Stimulated activated CD4-positive, alpha-beta T cell treated with anti-CD3 and anti-CD28 coated beads, Interleukin-1b, Interleukin-23, amount 100 ng/mL, for 24 hours (primary cell): ENCODE results near the gene LINC00237.

Source experiments
- DNase-seq, 4 experiments: peaks; one replicate each; pipeline ENCODE4 v3.0.0-alpha.2; 2020; ENCODE audit warnings: low read depth in 4 of 4, low spot score in 1 of 4

LINC00237 gene

DNA sequence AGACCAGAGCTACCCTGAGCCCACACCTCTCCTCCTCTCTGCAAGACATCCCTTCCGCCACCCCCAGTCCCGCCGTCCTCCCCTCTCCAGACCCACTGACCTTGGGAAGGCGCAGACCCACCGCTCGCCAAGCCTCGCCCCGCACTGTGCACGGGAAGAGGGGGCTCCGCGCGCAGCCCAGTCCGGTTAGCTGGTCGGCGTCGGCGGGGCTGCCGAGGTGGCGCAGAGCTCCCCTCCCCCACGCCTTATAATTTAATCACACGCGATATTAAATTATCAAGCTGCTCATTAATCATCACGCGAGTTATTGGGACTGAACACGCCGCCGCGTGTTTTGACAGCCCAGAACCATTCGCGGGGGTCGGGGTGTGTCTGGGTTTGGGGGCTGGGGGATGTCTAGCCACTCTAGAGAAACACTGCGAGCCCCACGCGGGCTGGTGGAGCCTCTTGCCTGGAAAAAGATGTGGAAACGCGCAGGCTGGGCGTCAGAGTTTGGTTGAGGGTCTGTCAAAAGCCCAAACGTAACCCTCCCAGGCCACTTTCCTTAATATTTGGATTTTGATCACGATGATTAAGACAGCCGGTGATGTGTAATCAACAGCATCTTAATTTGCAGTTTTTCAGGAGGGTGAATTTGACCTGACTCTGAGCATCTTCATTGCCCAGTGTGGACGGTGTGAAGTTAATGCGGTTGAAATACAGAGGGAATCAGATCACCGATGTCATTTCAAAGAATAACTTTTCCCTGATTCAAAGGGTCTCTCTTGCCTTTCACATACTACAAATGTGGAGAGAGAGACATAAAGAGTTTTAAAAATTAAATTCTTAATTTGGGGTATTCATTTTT lies at the start of gene LINC00237:
Gene LINC00237 (minus strand): TSS at position 188 of the 847 bp plus-strand sequence.
- no peak for DNase-seq

DNA sequence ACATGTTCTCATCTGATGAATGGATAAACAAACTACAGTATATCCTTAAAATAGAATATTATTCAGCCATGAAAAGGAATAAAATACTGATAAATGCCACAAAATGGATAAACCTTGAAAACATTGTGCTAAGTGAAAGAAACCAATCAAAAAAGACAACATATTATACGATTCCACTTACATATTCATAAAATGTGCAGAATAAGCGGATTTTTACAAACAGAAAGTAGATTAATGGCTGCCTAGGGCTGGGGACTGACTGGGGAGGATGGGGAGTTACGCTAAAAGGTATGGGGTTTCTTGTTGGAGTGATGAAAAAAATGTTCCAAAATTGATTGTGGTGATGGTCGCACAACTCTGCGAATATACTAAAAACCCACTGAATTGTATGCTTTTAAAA lies 49.1 kb upstream of the LINC00237 start:
- no peak for DNase-seq

DNA sequence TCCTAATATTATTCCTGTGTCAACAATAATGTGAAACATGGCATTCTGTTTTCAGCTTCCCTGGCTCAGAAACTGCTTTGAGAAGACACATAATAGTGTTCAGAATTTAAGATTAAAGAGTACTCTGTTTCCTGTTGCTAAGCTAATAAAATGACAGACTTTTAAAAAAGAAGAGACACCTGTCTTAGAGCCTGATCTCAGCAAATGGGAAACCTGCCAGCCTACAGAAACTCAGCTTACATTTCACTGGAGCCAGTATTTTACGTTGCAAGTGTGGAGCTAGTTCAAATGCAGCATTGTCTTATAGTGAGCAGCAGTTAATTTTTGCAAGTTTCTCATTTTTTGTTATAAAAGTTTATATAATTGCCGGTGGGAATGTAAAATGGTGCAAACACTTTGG lies 48.5 kb upstream of the LINC00237 start:
- no peak for DNase-seq

DNA sequence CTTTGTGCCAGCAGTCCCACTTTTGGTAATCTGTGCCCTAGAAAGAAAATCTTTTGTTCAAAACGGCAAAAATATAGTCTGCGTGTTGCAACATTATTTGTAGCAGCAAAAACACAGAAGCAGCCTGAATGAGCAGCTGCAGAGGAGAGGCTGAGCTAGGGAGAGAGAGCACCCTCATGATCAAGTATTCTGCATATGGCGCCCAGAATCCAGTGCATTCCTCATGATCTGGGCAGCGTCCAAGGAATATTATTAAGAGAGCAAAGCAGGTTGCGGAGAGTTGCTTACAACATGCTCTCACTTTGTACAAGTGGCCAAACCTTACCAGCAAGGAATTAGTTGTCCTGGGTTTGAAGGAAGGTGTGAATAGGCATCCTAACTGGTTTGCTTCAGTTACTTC lies 45.6 kb upstream of the LINC00237 start:
- no peak for DNase-seq

DNA sequence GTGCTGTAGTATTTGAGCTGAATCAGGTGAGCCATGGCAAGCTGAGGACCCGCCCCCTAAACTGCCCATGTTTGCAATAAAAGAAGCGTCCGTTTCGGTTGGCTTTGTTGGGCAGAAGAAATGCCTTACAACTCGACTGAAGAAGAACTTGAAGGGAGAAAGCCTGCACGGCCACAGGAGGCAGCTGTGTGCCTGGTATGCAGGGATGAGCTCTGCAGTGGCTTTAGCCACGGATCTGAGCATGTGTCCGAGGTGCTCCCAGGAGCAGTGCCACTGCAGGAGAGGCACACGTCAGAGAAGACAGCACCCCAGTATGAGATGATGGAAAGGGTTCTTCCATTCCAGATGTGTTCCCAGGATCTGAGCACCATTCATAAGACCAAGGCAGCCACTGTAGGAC lies 43.2 kb upstream of the LINC00237 start:
- no peak for DNase-seq

DNA sequence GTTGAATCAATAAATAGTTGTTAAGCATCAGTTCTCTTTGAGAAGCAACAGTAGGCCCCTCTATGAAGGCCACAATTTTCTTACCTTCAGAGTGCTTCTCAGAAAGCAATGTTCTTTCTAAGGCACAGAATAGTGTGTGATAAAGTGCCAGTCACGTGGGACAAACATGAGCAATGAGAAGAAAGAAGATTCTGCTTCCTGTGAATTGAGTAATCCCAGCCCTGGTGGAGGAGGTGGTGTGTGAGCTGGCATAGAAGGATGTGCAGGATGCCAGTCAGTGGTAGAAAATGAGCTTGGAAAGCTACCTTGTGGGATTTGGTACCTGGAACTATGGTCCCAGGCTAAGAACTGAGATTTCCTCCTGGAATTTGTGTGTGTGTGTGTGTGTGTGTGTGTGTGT lies 41.4 kb upstream of the LINC00237 start:
- no peak for DNase-seq

DNA sequence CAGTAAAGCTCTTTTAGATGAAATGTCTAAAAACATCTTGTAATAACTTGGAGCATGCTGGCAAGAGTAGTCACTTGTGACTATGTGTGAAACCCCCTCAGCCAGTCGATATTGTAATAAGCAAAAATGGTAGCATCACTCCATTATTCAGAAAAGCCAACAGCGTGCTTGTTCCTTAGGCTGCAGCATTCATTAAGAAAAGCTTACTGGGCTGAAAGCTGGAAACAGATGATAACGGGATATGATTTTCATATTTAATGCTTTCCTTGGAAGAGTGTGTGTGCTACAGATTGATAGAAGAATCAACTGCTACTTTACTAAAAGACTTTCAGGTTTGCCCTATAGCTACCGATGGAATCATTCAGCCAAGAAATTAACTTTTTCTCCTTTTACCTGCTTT lies 40.1 kb upstream of the LINC00237 start:
- DNase-seq, result no peak

DNA sequence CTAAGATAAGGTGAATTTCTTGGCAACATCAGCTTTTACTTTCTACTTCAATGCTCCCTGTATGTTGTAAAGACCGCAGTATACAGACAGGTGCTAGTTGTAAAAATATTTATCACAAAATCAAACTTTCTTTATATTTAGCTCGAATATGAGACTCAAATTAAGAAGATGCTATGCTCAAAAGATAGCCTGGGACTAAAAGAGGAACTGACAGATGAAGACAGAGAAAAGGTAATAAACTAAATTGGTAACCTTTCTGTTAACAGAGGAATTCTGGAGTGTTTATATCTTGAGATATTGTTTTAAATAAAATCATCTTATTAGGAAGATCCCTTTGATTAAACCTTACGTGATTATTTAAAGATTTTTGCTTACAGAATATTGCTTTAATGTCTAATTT lies 39.3 kb upstream of the LINC00237 start:
- no peak for DNase-seq

DNA sequence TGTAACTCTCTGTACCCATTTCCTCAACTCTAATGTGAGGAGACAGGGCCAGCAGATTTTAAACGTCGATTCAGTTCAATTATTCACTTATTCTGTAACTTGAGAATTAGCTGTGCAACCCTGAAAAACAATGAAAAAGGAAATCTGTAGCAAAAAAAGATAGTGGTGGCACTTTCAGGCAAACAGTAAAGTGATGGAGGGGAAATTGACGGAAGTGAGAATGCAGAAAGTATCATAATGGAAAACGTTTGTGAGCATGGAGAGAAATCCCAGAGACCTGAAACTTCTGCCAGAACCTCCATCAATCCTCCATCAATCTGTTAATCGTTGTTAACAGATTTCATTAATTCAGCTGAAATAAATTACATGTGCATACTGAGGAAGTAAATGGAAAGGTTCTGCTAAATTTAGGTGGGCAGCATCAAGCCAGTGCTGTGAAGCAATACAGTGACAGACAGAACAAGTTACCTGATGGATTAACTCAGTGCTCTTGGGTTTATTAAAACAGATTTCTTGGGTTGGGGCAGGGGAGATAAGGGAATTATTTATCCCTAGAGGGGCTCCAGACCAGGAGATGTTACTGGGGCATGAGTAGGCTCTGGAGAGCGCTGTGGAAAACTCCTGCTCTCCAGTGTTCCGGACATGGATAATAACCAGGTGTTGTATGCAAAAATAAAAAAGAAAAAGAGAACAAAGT lies 37.2 kb upstream of the LINC00237 start:
- DNase-seq, result no peak

DNA sequence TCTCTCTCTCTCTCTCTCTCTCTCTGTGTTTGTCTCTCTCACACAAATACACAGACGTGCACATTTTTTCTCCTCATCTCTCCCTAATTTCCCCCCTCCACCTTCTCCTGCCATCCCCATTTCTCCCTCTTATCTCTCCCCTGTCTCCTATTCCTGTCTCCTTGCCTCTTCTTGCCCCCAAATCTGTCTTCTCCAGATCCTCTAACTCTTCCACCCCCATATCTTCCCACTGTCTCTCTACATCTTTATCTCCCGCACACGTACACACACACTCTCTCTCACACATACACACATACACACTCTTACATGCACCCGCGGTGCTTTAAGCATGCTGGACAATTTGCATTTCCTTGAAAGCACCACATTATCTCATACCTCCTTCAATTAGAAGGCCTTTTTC lies 35.7 kb upstream of the LINC00237 start:
- no peak for DNase-seq

DNA sequence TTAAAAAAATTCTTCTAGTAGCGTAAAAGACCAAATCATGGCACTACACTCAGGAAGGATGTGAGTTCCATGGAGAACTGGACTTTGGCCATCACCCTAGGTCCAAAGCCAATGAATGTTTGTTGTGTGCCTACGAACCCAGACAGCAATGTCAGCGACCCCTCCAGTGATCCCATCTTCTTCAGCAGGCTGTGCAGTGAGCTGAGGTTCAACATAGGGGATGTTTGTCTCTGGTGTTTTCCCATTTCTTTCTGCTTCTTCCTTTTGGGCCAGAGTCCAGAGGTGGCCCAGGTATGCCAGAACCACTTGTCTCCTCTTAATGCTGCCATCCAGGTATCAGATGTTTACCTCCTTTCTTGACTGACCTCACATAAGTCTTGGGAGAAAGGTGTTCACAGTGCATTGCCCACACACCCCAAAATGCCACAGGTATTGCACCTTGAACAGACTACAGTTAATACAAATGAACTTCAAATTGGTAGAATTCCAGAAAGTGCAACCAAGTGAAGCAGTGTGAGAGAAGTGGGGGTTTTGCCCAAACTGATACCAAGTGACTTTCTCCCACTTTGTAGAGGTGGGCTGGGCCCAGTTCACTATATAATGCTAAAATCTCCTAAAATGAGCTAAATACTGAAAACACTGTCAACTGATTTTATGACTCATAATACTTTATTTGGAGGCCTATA lies 33.9 kb upstream of the LINC00237 start:
- no peak for DNase-seq

DNA sequence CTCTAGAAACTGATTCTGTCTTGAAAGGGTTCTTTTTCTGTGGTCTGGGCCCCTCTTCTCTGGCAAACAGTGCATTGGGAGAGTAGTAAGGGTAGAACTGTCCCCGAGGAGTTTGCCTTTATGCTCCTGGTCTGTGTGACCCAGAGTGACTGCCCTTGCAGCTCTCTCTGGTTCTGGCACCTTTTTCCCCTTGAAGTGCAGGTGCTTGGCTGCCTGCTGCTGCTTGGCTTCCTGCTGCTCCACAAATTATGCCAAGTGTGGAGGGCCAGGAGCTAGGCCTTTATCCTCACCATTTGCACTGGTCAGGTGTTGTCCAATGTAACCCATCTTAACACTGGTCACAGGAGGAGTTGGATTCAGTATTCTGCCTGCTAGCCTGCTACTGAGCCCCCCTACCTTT lies 30.9 kb upstream of the LINC00237 start:
- DNase-seq, result no peak

DNA sequence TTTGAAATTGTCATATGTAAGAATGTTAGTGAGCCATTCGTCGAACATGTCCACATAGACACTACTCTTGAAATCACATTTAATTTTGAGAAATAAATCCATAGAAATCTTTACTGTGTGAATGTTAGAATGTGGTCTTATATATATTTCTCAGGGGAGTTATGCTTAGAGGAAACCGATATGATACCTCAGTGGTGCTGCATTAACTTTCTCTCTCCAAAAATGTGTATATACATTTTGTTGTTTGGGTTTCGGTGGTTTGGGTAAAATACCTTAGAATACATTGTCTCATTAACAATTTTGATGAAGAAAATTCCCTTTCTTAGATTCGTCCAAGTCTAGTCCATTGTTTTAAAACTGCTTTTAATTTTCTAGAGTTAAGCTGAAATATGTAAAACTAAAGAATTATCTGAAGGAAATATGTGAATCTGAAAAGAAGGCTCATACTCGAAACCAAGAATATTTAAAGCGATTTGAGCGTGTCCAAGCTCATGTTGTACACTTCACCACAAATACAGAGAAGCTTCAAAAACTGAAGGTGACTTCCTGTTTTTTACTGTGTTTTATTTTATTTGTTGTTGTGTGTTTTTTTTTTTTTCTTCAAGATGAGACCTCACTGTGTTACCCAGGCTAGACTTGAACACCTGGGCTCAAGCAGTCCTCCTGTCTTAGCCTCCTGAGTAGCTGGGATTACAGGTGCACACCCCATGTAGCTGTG lies 30.0 kb upstream of the LINC00237 start:
- DNase-seq, result no peak

DNA sequence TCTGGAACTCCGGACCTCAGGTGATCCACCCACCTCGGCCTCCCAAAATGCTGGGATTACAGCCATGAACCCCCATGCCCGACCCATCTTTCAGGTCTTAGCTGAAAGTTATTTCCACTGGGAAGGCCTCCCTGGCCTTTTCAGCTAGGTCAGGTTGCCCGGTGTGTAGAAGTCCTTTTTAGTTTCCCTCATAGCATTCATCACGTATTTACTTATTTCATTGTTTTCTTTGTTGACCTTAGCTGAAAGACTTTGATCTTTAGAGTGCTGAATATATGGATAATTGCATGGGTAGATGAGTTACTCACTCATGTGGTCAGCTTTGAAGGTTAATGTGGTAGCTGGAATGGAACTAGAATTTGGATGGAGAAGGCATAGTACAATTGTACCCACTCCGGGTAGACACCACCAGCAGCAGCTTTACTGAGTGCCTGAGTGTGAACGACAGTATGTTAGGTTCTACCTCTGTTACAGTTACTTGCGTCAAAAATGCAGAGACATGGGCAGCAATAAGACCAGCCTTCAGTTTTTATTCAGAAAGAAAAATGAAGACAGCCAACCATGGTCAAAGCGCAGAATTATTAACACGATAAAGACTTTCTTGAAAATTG lies 28.8 kb upstream of the LINC00237 start:
- no peak for DNase-seq

DNA sequence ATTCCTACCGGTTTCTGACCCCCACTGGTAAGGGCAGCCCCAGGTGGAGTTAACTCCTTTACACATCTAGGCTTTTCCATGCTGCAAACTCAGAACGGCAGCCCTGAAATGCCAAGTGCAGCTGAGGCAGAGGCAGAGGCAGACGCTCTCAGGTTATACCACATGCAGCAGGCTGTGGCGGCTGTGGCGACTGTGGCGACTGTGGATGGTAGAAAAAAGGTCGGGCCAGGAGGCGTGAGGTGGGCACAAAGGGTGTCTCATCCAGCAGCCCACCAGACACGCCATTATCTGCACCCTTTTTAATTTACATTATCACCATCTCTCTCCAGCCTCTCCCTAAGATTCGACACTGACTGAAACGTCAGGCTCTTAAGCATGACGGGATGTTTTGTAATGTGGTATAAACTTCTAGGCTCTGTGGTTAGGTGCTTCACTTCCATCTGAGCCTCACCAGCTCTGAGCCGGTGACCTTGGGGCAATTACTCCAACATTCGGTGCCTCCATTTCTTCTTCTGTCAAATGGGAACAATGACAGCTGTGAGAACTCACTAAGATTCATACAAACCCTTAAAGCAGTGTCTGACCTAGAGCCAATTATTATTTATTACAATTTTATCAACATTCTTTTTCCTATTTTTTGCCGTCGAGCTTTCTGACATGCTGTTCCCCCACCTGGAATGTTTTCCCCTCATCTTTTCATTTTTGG lies 27.9 kb upstream of the LINC00237 start:
- no peak for DNase-seq

DNA sequence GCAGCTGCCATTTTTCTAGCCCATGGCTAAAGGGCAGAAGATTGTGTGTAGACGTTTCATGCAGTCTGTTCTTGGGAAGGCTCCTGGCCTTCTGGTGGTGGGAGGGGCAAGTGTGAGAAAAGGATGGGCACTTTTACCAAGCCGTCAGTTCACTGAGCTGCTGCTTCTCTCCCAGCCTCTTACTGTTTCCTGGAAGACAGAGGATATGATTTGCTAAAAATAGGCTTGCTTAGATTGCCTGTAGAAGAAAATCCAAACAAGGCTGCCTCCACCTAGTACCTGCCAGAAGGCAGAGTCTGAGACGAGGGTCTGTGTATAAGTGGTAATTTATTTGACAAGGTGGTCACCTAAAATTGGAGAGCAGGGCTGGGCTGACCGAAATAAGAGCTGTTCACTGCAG lies 27.2 kb upstream of the LINC00237 start:
- no peak for DNase-seq

DNA sequence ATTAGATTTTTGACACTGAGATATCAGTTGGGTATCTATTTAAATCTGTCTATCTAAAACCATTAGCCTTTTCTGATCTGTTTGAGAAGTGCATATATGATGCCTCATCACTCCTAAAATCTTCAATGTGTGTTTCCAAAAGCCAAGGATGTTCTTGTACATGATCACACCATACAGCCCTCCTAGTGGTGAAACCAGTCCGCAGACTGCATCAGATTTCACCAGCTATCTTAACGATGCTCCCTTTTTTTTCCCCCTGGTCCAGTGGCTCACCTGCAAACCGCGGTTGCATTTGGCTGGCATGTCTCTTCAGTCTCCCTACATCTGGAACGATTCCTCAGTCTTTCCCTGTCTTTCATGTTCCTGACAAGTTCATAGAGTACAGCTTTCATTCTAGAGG lies 23.7 kb upstream of the LINC00237 start:
- DNase-seq, result no peak

DNA sequence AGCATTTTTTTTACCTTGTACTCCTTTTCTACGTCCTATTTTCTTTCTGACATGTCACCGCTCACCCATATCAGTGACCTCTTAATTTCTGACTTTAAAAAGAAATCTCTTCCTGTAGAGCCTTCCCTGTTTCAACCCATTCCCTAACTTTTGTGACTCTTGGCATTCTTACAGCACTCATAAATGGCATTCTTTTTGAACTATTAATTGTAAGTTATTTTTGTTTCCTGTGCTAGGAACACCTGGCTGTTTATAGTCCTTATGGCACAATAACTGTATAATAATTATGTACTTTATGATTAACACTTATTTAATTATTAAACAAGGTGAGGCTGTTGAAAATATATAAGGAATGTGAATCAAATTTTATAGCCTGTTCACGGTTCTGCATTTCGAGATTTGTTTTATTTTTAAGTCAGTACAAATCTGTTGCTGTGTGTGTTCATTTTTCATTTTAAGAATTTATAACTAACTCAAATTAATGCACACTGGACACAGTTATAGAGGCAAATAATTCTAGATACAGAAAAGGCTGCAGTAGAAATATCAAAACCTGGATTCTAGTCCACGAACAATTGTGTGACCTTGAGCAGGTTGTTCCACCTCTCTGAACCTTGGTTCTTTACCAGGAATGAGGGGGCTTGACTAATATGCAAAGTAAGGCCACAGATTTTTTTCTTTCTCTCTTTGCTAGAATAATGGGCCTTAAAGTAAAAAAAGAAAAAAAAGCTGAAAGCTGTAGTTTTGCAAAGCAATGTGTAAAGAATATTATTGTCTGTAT lies 21.2 kb upstream of the LINC00237 start:
- no peak for DNase-seq

DNA sequence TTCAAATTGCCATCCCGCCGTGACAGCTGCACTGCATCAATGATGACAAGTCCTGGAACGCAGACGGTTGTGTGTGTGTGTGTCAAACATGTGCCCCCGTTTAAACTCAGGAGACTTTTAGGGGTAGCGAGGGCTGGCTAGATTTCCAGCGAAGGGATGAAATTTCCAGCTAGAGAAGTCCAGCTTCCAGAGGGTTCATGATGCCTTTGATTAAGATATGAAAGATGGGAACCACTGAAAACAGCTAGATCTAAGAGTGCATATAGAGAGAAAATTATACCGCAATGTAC lies 20.4 kb upstream of the LINC00237 start:
- no peak for DNase-seq
